SKM-1 treated with dmso at 0.1 percent for 144 hours (cell line): Measurements from ENCODE around the gene NCR2.

Experiments used
- DNase-seq: peaks from one replicate; lab custom pipeline; 2025; ENCODE audit not compliant: unreplicated experiment; lab: John Stamatoyannopoulos, UW

The NCR2 gene

DNA sequence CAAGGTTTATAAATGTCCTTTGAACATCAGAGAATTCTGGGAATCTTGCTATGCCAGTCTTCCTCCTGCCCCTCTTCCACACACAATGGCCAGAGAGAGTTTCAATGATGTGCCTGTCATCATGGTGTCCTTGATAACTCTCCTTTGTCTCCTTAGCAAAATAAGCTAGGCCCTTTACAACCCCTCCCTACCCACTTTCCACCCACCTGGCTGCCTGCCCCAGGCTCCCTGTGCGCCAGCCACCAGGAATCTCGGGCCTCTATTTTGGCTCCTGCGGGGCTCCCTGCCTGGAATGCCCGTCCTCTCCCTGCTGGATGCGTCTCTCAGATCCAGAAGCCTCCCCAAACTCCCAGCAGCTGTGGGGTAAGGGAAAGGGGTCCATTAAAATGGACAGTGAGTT, 60.9 kb downstream of the NCR2 start:
- no peak for DNase-seq

DNA sequence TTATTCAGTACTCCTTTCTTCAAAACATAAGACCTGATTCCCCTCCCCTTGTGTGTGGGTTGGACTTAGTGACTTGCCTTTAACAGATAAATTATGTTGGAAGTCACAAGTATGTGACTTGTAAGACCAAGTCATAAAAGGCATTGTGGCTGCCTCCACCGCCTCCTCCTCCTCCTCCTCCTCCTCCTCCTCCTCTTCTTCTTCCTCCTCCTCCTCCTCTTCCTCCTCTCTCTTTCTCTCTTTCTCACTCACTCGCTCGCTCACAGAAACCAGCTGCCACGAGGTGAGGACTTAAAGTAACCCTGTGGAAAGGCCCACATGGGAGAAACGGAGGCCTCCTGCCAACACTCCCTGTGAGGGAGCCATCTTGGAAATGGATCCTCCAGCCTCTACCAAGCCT, 64.0 kb downstream of the NCR2 start:
- DNase-seq, result no peak
